MV-4-11 (cell line): Measurements from ENCODE around the gene PRSS8.
A peak's percentile ranks its signal among the peaks of the same experiment; 100 is the strongest.
"Not testable (repeated sequence)": the region's sequence is repeated elsewhere in the genome, so short reads cannot be mapped to it uniquely, and the experiment has no call there.

Source experiments
- DNase-seq: peaks from one replicate; lab custom pipeline; 2025; lab: John Stamatoyannopoulos, UW

Gene PRSS8

GRCh38 chr16:31135535-31136286 lies at the start of gene PRSS8:
PRSS8 (minus strand) TSS chr16:31135727; CDS start chr16:31135498, 229 bp downstream.
- no peak for DNase-seq

- no peak for DNase-seq
Observed at GRCh38 chr16:31184888-31185287, 49.4 kb upstream of the PRSS8 start.

GRCh38 chr16:31183432-31184428 lies 48.2 kb upstream of the PRSS8 start:
- no peak for DNase-seq

GRCh38 chr16:31182391-31182790 lies 46.9 kb upstream of the PRSS8 start:
- no peak for DNase-seq

- DNase-seq: peak; percentile 48
Observed at GRCh38 chr16:31181102-31181830, 45.7 kb upstream of the PRSS8 start.

GRCh38 chr16:31179747-31180459 lies 44.4 kb upstream of the PRSS8 start, which contains the start of gene FUS:
FUS (plus strand) TSS chr16:31180139; CDS start chr16:31180215, 76 bp downstream.
- peak; percentile 78 for DNase-seq

GRCh38 chr16:31179219-31179746 lies 43.8 kb upstream of the PRSS8 start:
- DNase-seq: no peak

GRCh38 chr16:31177136-31177535 lies 41.6 kb upstream of the PRSS8 start:
- DNase-seq: peak; percentile 96

- not testable (repeated sequence) for DNase-seq
Observed at GRCh38 chr16:31170048-31170447, 34.5 kb upstream of the PRSS8 start.

- DNase-seq: no peak
Observed at GRCh38 chr16:31168848-31169247, 33.3 kb upstream of the PRSS8 start.

GRCh38 chr16:31167315-31167714 lies 31.8 kb upstream of the PRSS8 start:
- DNase-seq: peak; percentile 50

- peak; percentile 86 for DNase-seq
Observed at GRCh38 chr16:31157136-31157535, 21.6 kb upstream of the PRSS8 start.

- peak; percentile 69 for DNase-seq
Observed at GRCh38 chr16:31150976-31151375, 15.4 kb upstream of the PRSS8 start.

GRCh38 chr16:31149894-31150890 lies 14.7 kb upstream of the PRSS8 start, which contains the start of gene PRSS36:
PRSS36 (minus strand) TSS chr16:31150066; CDS start chr16:31150035, 31 bp downstream.
- no peak for DNase-seq

GRCh38 chr16:31149332-31149731 lies 13.8 kb upstream of the PRSS8 start:
- no peak for DNase-seq

- DNase-seq: no peak
Observed at GRCh38 chr16:31148896-31149295, 13.4 kb upstream of the PRSS8 start.

- DNase-seq: no peak
Observed at GRCh38 chr16:31148281-31148728, 12.8 kb upstream of the PRSS8 start.

GRCh38 chr16:31147574-31147973 lies 12.0 kb upstream of the PRSS8 start:
- no peak for DNase-seq

- peak; percentile 11 for DNase-seq
Observed at GRCh38 chr16:31145398-31145990, 10.0 kb upstream of the PRSS8 start.
